ENCODE measurements around the gene THOC2.
"Not testable (repeated sequence)": the region's sequence is repeated elsewhere in the genome, so short reads cannot be mapped to it uniquely, and the experiment has no call there.

DNA sequence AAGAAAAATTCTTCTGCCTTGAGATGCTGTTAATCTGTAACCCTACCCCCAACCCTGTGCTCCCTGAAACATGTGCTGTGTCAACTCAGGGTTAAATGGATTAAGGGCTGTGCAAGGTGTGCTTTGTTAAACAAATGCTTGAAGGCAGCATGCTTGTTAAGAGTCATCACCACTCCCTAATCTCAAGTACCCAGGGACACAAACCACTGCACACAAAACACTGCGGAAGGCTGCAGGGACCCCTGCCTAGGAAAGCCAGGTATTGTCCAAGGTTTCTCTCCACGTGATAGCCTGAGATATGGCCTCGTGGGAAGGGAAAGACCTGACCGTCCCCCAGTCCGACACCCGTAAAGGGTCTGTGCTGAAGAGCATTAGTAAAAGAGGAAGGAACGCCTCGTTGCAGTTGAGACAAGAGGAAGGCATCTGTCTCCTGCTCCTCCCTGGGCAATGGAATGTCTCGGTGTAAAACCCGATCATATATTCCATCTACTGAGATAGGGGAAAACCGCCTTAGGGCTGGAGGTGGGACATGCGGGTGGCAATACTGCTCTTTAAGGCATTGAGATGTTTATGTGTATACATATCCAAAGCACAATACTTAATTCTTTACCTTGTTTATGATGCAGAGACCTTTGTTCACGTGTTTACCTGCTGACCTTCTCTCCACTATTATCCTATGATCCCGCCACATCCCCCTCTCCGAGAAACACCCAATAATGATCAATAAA is 53.0 kb downstream of the THOC2 start:
- not testable (repeated sequence) for TF ChIP-seq SUZ12 (IDR thresholded peaks at IDR 0.05; ENCODE audit: extremely low read depth, insufficient read depth, insufficient read length); YY1 (IDR thresholded peaks at IDR 0.05; ENCODE audit: insufficient read depth, insufficient read length); ZNF274 (IDR thresholded peaks at IDR 0.05; ENCODE audit: low read depth, low read length)
